HepG2 (cell line): ENCODE data around the gene PELI3. TPM values are rescaled to one million over a fixed set of nuclear protein-coding genes. Genes with fewer than 3 reads are reported as not detected.
A peak's percentile ranks its signal among the peaks of the same experiment; 100 is the strongest.

ENCODE experiments used
- HNF4A ChIP-seq: sonication (generic); formaldehyde crosslinking; IDR thresholded peaks from 2 replicates; pipeline ENCODE4 v1.4.0; 2020; ENCODE audit warnings: missing genetic modification reagents
- HOXA7 ChIP-seq: sonication (generic); formaldehyde crosslinking; IDR thresholded peaks from 2 replicates; pipeline ENCODE4 v1.8.1; 2022; ENCODE audit warnings: mild to moderate bottlenecking, missing genetic modification reagents, moderate library complexity
- HOXA9 ChIP-seq: sonication (generic); formaldehyde crosslinking; IDR thresholded peaks from 2 replicates; pipeline ENCODE4 v1.8.1; 2022; ENCODE audit warnings: missing genetic modification reagents, mild to moderate bottlenecking, moderate library complexity, borderline replicate concordance
- KLF12 ChIP-seq: sonication (generic); formaldehyde crosslinking; IDR thresholded peaks from 2 replicates; pipeline ENCODE4 v1.4.0; 2020; ENCODE audit warnings: missing genetic modification reagents, borderline replicate concordance
- MLLT10 ChIP-seq: sonication (generic); formaldehyde crosslinking; IDR thresholded peaks from 2 replicates; pipeline ENCODE4 v1.4.0; 2020; ENCODE audit warnings: missing genetic modification reagents
- NFKB2 ChIP-seq: sonication (generic); formaldehyde crosslinking; IDR thresholded peaks from 2 replicates; pipeline ENCODE4 v1.4.0; 2020; ENCODE audit warnings: missing genetic modification reagents, borderline replicate concordance
- TCF12 ChIP-seq, 2 experiments: fragments of 450-650 bp in 1 of 2; sonication (generic) in 1 of 2; formaldehyde crosslinking in 1 of 2; IDR thresholded peaks; 2 replicates each; pipeline versions ENCODE4 v1.6.1 to v1.8.0; 2017 to 2022; ENCODE audit warnings: antibody characterized with exemption in 1 of 2, mild to moderate bottlenecking in 1 of 2, missing genetic modification reagents in 1 of 2, moderate library complexity in 1 of 2
- ZFP90 ChIP-seq: sonication (generic); formaldehyde crosslinking; IDR thresholded peaks from 2 replicates; pipeline ENCODE4 v1.8.0; 2022; ENCODE audit warnings: missing genetic modification reagents, mild to moderate bottlenecking, inconsistent platforms, borderline replicate concordance
- ZNF160 ChIP-seq: sonication (generic); formaldehyde crosslinking; IDR thresholded peaks from 2 replicates; pipeline ENCODE4 v1.8.0; 2022; ENCODE audit warnings: mild to moderate bottlenecking, inconsistent platforms, missing genetic modification reagents
- ZNF496 ChIP-seq: sonication (generic); formaldehyde crosslinking; IDR thresholded peaks from 2 replicates; pipeline ENCODE4 v1.8.1; 2023; ENCODE audit warnings: mild to moderate bottlenecking, moderate library complexity, missing genetic modification reagents; ENCODE audit not compliant: insufficient replicate concordance
- ZNF572 ChIP-seq: sonication (generic); formaldehyde crosslinking; IDR thresholded peaks from 2 replicates; pipeline ENCODE4 v1.5.1; 2020; ENCODE audit warnings: mild to moderate bottlenecking, missing genetic modification reagents
- ZNF691 ChIP-seq: sonication (generic); formaldehyde crosslinking; IDR thresholded peaks from 2 replicates; pipeline ENCODE4 v1.4.0; 2020; ENCODE audit warnings: missing genetic modification reagents, low read depth, mild to moderate bottlenecking, borderline replicate concordance
- ZNF747 ChIP-seq: sonication (generic); formaldehyde crosslinking; IDR thresholded peaks from 2 replicates; pipeline ENCODE4 v1.8.1; 2023; ENCODE audit warnings: missing genetic modification reagents, mild to moderate bottlenecking, borderline replicate concordance
- ZNF75D ChIP-seq: sonication (generic); formaldehyde crosslinking; IDR thresholded peaks from 2 replicates; pipeline ENCODE4 v1.8.1; 2023; ENCODE audit warnings: missing genetic modification reagents, mild to moderate bottlenecking, borderline replicate concordance
- polyA plus RNA-seq, 8 experiments: library from polyadenylated mRNA; depleted of rRNA in 3 of 8; stranded (reverse) in 7 of 8; unstranded in 1 of 8; fragments of >200 nt; fragmentation: Illumina TruSeq in 4 of 8; extraction: Trizol in 4 of 8; gene quantifications; 2 replicates each; pipeline versions ENCODE4 v1.2.1 to v1.2.3, GENCODE V29; 2011 to 2016; ENCODE audit warnings: low read depth in 4 of 8, missing spikeins in 1 of 8, mixed read lengths in 1 of 8; ENCODE audit not compliant: insufficient read depth in 1 of 8
- total RNA-seq, 5 experiments: library from RNA; depleted of rRNA; stranded (reverse); fragments of >200 nt; fragmentation: Illumina TruSeq; extraction: Trizol; gene quantifications; 2 replicates each; pipeline ENCODE4 v1.2.3, GENCODE V29; 2016; ENCODE audit warnings: low read depth in 1 of 5
- TF ChIP-seq, protein P1 (sequence below): sonication (generic); formaldehyde crosslinking; IDR thresholded peaks from 2 replicates; pipeline ENCODE4 v1.4.0; 2020; ENCODE audit warnings: mild to moderate bottlenecking, missing genetic modification reagents
- TF ChIP-seq, protein P2 (sequence below): IDR thresholded peaks from 2 replicates; pipeline ENCODE4 v1.6.1; 2012; ENCODE audit warnings: low read depth, low read length, improper control_type of control experiment
- TF ChIP-seq, protein P3 (sequence below): sonication (generic); formaldehyde crosslinking; IDR thresholded peaks from 2 replicates; pipeline ENCODE4 v1.4.0; 2020; ENCODE audit warnings: missing genetic modification reagents

Gene PELI3
- total and polyA plus RNA-seq, 2 of the 13 experiments (the other 11 are each of a cell fraction or from before 2014, with no cell fraction given) = 2.0 to 4.0 TPM

DNA sequence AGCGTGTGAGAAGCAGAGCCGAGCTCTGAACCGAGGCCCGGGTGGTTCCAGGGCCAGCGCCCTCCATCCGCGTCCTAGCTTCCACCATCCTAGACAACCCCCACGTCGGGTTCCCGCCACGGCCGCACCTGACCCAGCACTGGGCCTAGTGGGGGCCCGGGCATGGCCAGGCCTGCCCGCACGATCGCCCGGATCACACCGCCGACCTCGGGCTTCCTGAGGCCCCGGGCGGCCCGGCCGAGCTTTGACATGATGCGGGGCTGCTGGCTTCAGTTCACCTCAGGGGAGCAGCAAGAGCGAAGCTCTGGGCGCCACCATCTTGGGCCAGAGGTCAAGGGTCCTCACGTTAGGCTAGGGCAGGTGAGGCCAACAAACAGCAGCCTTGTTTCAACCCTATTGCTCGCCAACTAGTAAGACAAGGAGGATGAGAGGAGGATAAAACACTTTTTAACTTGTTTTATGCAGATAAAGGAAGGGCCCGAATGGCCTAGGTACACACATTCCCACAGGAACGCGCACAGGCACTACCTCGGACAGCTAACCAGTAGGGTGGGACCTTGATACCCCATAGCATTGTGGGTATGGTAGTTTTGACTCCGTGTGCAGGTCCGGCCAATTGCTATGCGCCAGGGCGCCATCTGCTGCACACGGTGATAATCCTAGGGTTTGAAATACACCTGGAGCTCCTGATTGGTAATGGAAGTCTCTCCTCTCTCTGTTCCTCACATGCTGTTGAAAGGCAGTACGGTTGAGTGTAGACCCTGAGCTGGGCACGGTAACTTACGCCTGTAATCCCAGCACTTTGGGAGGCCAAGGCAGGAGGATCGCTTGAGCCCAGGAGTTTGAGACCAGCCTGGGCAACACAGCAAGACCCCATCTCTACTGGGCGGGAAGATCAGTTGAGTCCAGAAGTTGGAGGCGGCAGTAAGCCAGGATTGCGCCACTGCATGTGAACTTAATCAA, 27.9 kb upstream of the PELI3 start, which contains the start of gene MRPL11 (continued):
- TF ChIP-seq, protein P1, sequence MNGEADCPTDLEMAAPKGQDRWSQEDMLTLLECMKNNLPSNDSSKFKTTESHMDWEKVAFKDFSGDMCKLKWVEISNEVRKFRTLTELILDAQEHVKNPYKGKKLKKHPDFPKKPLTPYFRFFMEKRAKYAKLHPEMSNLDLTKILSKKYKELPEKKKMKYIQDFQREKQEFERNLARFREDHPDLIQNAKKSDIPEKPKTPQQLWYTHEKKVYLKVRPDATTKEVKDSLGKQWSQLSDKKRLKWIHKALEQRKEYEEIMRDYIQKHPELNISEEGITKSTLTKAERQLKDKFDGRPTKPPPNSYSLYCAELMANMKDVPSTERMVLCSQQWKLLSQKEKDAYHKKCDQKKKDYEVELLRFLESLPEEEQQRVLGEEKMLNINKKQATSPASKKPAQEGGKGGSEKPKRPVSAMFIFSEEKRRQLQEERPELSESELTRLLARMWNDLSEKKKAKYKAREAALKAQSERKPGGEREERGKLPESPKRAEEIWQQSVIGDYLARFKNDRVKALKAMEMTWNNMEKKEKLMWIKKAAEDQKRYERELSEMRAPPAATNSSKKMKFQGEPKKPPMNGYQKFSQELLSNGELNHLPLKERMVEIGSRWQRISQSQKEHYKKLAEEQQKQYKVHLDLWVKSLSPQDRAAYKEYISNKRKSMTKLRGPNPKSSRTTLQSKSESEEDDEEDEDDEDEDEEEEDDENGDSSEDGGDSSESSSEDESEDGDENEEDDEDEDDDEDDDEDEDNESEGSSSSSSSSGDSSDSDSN = peak; percentile 65
- TF ChIP-seq NFKB2 (CRISPR knock-in tag) = 0 out of 2 replicates have a peak, but pooled peaks have one; percentile 11
- TF ChIP-seq HOXA7 (CRISPR knock-in tag) = no peak
- TF ChIP-seq TCF12 (IDR thresholded peaks at IDR 0.05) = no peak
- TF ChIP-seq TCF12 (CRISPR knock-in tag; IDR thresholded peaks at IDR 0.05) = no peak
- TF ChIP-seq ZNF160 (CRISPR knock-in tag) = no peak
- no peak for TF ChIP-seq ZNF572 (CRISPR knock-in tag)
- no peak for TF ChIP-seq KLF12 (CRISPR knock-in tag)
- no peak for TF ChIP-seq MLLT10 (CRISPR knock-in tag)
- peak; percentile 61 for TF ChIP-seq HNF4A (CRISPR knock-in tag)
- TF ChIP-seq ZFP90 (CRISPR knock-in tag) = no peak; the same call in 1 of the 2 replicates
- no peak for TF ChIP-seq ZNF75D (CRISPR knock-in tag)
- TF ChIP-seq, protein P2, sequence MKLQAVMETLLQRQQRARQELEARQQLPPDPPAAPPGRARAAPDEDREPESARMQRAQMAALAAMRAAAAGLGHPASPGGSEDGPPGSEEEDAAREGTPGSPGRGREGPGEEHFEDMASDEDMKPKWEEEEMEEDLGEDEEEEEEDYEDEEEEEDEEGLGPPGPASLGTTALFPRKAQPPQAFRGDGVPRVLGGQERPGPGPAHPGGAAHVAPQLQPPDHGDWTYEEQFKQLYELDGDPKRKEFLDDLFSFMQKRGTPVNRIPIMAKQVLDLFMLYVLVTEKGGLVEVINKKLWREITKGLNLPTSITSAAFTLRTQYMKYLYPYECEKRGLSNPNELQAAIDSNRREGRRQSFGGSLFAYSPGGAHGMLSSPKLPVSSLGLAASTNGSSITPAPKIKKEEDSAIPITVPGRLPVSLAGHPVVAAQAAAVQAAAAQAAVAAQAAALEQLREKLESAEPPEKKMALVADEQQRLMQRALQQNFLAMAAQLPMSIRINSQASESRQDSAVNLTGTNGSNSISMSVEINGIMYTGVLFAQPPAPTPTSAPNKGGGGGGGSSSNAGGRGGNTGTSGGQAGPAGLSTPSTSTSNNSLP = 0 out of 2 replicates have a peak, but pooled peaks have one; percentile 29
- TF ChIP-seq, protein P3, sequence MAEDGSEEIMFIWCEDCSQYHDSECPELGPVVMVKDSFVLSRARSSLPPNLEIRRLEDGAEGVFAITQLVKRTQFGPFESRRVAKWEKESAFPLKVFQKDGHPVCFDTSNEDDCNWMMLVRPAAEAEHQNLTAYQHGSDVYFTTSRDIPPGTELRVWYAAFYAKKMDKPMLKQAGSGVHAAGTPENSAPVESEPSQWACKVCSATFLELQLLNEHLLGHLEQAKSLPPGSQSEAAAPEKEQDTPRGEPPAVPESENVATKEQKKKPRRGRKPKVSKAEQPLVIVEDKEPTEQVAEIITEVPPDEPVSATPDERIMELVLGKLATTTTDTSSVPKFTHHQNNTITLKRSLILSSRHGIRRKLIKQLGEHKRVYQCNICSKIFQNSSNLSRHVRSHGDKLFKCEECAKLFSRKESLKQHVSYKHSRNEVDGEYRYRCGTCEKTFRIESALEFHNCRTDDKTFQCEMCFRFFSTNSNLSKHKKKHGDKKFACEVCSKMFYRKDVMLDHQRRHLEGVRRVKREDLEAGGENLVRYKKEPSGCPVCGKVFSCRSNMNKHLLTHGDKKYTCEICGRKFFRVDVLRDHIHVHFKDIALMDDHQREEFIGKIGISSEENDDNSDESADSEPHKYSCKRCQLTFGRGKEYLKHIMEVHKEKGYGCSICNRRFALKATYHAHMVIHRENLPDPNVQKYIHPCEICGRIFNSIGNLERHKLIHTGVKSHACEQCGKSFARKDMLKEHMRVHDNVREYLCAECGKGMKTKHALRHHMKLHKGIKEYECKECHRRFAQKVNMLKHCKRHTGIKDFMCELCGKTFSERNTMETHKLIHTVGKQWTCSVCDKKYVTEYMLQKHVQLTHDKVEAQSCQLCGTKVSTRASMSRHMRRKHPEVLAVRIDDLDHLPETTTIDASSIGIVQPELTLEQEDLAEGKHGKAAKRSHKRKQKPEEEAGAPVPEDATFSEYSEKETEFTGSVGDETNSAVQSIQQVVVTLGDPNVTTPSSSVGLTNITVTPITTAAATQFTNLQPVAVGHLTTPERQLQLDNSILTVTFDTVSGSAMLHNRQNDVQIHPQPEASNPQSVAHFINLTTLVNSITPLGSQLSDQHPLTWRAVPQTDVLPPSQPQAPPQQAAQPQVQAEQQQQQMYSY = no peak
- TF ChIP-seq HOXA9 = no peak
- TF ChIP-seq ZNF747 = 0 out of 2 replicates have a peak, but pooled peaks have one; percentile 36
- TF ChIP-seq ZNF496 = no peak
- TF ChIP-seq ZNF691 = no peak
